Measurements from ENCODE around the gene PHF19. TPM values are rescaled to one million over a fixed set of nuclear protein-coding genes. Genes with fewer than 3 reads are reported as not detected.
A peak's percentile ranks its signal among the peaks of the same experiment; 100 is the strongest.

PHF19 gene
- total RNA-seq, 2 experiments from 2014 or later = 60.3 to 63.0 TPM

GRCh38 chr9:120919843-120920805 lies 43.1 kb upstream of the PHF19 start:
- ChIA-PET CTCF (interaction anchor here (0.8 to 1.4 kb wide), 3 partner anchors 16 to 52 kb away, joined by 3 to 7 read pairs (median 3); no protein-coding TSS in a partner anchor), POLR2A (interaction anchor here (0.6 to 21.8 kb wide), 7 partner anchors 10 to 127 kb away, joined by 3 to 1343 read pairs (median 3); partner anchors contain the start of genes FBXW2 and PHF19)
- H3K27ac Mint-ChIP-seq = peak overlapping the region; percentile 100
- Histone ChIP-seq H3K36me3 (ENCODE audit: insufficient read depth, low read length) (peaks cover 80% of the 10 kb centered on the region), H3K9me3 (ENCODE audit: control insufficient read depth in 1 of 2, insufficient read depth in 1 of 2, low read length in 2 of 2) (peaks cover 0 to 3% of the 10 kb centered on the region in 2 experiments), H3K4me3 (ENCODE audit: low read length) (peak overlapping the region; percentile 90), H3K27ac (ENCODE audit: low read depth in 1 of 2, low read length in 2 of 2) (peak overlapping the region; percentile 62 to 64), H3K27me3 (ENCODE audit: control insufficient read depth in 1 of 2, insufficient read depth in 2 of 2, low read length in 2 of 2) (no peaks in the 10 kb centered on the region), H3K4me1 (ENCODE audit: insufficient read depth, low read length) (peaks cover 98% of the 10 kb centered on the region)
- H3K36me3 Mint-ChIP-seq (ENCODE audit: low read depth) = peaks cover 91% of the 10 kb centered on the region
- H3K27me3 Mint-ChIP-seq = no peaks in the 10 kb centered on the region
- peaks cover 96% of the 10 kb centered on the region for H3K4me1 Mint-ChIP-seq (ENCODE audit: low read depth)
- H3K9me3 Mint-ChIP-seq = no peaks in the 10 kb centered on the region
- intact Hi-C loops (cut with DNase I, micrococcal nuclease) = no loop called here
- DNase-seq (peak in 2 of 14 experiments; percentile 47 to 80), ATAC-seq (ENCODE audit: poor library complexity) (no peak)
- TF ChIP-seq, protein P1, sequence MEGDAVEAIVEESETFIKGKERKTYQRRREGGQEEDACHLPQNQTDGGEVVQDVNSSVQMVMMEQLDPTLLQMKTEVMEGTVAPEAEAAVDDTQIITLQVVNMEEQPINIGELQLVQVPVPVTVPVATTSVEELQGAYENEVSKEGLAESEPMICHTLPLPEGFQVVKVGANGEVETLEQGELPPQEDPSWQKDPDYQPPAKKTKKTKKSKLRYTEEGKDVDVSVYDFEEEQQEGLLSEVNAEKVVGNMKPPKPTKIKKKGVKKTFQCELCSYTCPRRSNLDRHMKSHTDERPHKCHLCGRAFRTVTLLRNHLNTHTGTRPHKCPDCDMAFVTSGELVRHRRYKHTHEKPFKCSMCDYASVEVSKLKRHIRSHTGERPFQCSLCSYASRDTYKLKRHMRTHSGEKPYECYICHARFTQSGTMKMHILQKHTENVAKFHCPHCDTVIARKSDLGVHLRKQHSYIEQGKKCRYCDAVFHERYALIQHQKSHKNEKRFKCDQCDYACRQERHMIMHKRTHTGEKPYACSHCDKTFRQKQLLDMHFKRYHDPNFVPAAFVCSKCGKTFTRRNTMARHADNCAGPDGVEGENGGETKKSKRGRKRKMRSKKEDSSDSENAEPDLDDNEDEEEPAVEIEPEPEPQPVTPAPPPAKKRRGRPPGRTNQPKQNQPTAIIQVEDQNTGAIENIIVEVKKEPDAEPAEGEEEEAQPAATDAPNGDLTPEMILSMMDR (IDR thresholded peaks at IDR 0.05) = no peak
- H3K4me3 Mint-ChIP-seq = peak overlapping the region; percentile 88

- Mint-ChIP-seq H3K9me3 (no peaks in the 10 kb centered on the region), H3K36me3 (ENCODE audit: low read depth) (peaks cover 98% of the 10 kb centered on the region), H3K27me3 (no peaks in the 10 kb centered on the region), H3K4me1 (ENCODE audit: low read depth) (peaks cover 95% of the 10 kb centered on the region), H3K27ac (peak overlapping the region; percentile 100), H3K4me3 (peak overlapping the region; percentile 88)
- Histone ChIP-seq H3K36me3 (ENCODE audit: insufficient read depth, low read length) (peaks cover 86% of the 10 kb centered on the region), H3K4me1 (ENCODE audit: insufficient read depth, low read length) (peaks cover 98% of the 10 kb centered on the region), H3K27me3 (ENCODE audit: control insufficient read depth in 1 of 2, insufficient read depth in 2 of 2, low read length in 2 of 2) (no peaks in the 10 kb centered on the region), H3K4me3 (ENCODE audit: low read length) (peak overlapping the region; percentile 90), H3K9me3 (ENCODE audit: control insufficient read depth in 1 of 2, insufficient read depth in 1 of 2, low read length in 2 of 2) (peaks cover 0 to 3% of the 10 kb centered on the region in 2 experiments), H3K27ac (ENCODE audit: low read depth in 1 of 2, low read length in 2 of 2) (peak overlapping the region; percentile 62 to 64)
- ATAC-seq (ENCODE audit: poor library complexity) (no peak), DNase-seq (peak in 1 of 14 experiments; percentile 23)
- ChIA-PET CTCF (interaction anchor here (0.8 to 1.4 kb wide), 3 partner anchors 16 to 51 kb away, joined by 3 to 7 read pairs (median 3); no protein-coding TSS in a partner anchor), POLR2A (interaction anchor here (0.6 to 21.8 kb wide), 3 partner anchors 11 to 19 kb away, joined by 3 to 1343 read pairs (median 45); no protein-coding TSS in a partner anchor)
- TF ChIP-seq, protein P1 (IDR thresholded peaks at IDR 0.05) = no peak
- intact Hi-C loops (cut with DNase I, micrococcal nuclease) = no loop called here
These were observed 42.2 kb upstream of the PHF19 start for GRCh38 chr9:120918931-120919842.

All from CD4-positive, alpha-beta T cell (primary cell).